ENCODE results near the gene VPS4B. TPM values are rescaled to one million over a fixed set of nuclear protein-coding genes. Genes with fewer than 3 reads are reported as not detected.

Gene VPS4B
- total RNA-seq, 6 donors from 2014 or later: 24.1 to 63.7 (median 37.9) TPM

DNA sequence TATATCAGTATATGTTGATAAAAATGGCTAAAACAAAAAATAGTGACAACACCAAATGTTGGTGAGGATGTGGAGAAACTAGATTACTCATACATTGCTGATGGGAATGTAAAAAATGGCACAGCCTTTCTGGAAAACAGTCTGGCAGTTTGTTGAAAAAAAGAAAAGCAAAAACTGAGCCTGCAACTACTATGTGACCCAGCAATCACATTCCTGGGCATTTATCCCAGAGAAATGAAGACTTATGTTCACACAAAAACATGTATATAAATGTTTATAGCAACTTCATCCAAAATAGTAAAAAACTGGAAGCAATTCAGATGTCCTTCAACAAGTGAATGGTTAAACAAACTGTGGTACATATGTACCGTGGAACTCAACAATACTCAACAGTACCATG lies 47.7 kb downstream of the VPS4B start:
- ATAC-seq (ENCODE audit: low FRiP score in 2 of 2) (no peak), DNase-seq (no peak)
- no peak for TF ChIP-seq POLR2AphosphoS5 (IDR thresholded peaks at IDR 0.05)
- no peak for TF ChIP-seq EP300 (IDR thresholded peaks at IDR 0.05)
- no peak for TF ChIP-seq CTCF (IDR thresholded peaks at IDR 0.05)
- TF ChIP-seq POLR2A (IDR thresholded peaks at IDR 0.05): no peak
- 32 to 50% methylated on average over 1 of the region's 1 CpG for WGBS, 2 donors
- Histone ChIP-seq H3K27me3 (no peaks in the 10 kb centered on the region), H3K27ac (no peak overlapping the region), H3K36me3 (no peaks in the 10 kb centered on the region), H3K4me1 (no peaks in the 10 kb centered on the region), H3K9me3 (no peaks in the 10 kb centered on the region), H3K4me3 (no peak overlapping the region)

DNA sequence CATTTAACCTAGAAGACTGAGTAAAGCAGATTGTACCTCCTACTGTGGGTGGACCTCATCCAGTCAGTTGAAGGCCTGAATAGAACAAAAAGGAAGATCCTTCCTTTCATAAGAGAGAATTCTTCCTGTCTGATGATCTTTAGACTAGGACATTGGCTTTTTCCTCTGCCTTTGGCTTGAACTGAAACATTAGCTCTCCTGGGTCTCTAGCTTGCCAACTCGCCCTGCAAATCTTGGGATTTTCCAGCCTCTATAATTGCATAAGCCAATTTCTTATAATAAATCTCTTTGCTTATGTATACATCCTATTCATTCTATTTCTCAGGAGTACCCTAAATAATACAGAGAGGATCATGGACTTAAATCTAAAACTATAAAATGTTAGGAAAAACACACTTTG lies 49.1 kb downstream of the VPS4B start:
- no peak for DNase-seq

DNA sequence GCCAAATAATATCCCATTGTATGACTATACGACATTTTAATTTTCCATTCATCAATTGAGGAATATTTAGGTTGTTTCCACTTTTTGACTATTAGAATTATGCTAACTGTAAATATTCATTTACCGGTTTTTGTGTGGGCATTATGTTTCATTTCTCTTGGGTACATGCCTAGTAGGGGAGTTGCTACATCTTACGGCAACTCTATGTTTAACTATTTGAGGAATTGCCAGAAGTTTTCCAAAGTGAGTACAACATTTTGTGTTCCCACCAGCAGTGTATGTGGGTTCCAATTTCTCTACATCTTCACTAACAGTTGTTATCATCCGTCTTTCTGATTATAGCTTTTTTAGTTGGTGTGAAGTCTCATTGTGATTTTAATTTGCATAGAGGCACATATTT lies 53.7 kb downstream of the VPS4B start:
- H3K36me3 ChIP-seq: no peaks in the 10 kb centered on the region
- no peak overlapping the region for H3K27ac ChIP-seq
- WGBS, 2 donors: 70 to 82% methylated on average over 4 of the region's 4 CpGs
- ATAC-seq (ENCODE audit: low FRiP score in 2 of 2) (no peak), DNase-seq (no peak)
- no peaks in the 10 kb centered on the region for H3K9me3 ChIP-seq
- H3K4me1 ChIP-seq: peaks cover 17 to 23% (median 18%) of the 10 kb centered on the region in 4 donors
- H3K4me3 ChIP-seq: peak overlapping the region in 1 of 4 donors; percentile 98
- no peaks in the 10 kb centered on the region for H3K27me3 ChIP-seq
- TF ChIP-seq CTCF (IDR thresholded peaks at IDR 0.05) (no peak), POLR2A (IDR thresholded peaks at IDR 0.05) (no peak), EP300 (IDR thresholded peaks at IDR 0.05) (no peak), POLR2AphosphoS5 (IDR thresholded peaks at IDR 0.05) (no peak)

More for the DNA sequence above, 49.1 kb downstream of the VPS4B start:
- no peak for TF ChIP-seq POLR2AphosphoS5 (IDR thresholded peaks at IDR 0.05)
- no peak for TF ChIP-seq CTCF (IDR thresholded peaks at IDR 0.05)
- TF ChIP-seq POLR2A (IDR thresholded peaks at IDR 0.05): no peak
- no peak for TF ChIP-seq EP300 (IDR thresholded peaks at IDR 0.05)
- ATAC-seq (ENCODE audit: low FRiP score in 2 of 2): no peak
- H3K4me1 ChIP-seq: peaks cover 2 to 5% (median 3%) of the 10 kb centered on the region in 4 donors
- H3K9me3 ChIP-seq: no peaks in the 10 kb centered on the region
- no peaks in the 10 kb centered on the region for H3K36me3 ChIP-seq
- no peak overlapping the region for H3K27ac ChIP-seq
- no peaks in the 10 kb centered on the region for H3K27me3 ChIP-seq
- 93 to 94% methylated on average over 1 of the region's 1 CpG for WGBS, 2 donors
- H3K4me3 ChIP-seq: no peak overlapping the region

DNA sequence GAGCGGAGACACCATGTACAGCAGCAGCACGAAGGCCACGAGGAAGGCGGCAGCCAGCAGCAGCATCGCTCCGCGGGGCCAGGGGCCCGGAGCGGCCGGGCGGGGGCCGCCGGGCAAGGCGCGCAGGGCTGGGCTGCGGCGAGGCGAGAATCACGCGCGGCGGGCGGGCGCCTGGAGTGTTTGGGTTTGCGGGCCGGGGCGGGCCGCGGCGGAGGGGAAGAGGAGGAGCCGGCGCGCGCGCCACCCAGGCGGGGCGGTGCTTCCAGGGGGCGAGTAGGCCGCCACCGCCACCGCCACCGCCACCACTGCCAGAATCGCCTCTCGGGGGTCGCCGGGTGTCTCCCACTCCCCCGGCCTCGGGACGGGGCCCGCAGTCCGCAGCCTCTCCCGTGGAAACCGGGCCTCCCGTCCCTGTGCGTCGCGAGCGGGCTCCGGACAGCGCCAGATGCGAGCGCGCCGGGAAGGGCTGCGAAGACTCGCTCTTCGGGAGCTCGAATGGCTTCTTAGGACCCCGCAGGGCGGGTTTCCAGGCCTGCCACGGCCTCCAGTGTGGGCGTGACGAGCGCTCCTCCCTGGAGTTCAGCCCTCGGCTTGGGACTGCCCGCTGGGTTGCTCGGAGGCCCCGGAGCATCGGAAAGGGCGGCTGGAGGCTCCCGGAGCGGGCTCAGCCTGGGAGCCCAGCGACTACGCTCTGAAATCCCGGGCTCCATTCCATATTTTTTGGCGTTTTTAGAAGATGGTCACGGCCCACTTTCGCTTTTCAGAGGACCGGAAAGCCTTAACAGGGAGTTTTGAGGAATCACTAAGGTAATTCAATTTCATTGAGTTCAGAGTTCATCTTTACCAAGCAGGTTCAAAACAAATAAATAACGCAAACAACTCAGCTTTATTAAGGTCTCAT lies 55.0 kb downstream of the VPS4B start, which contains the start of gene KDSR:
TSS of gene KDSR (minus strand) at position 154 of the 901 bp plus-strand sequence. CDS start at position 66, 88 bp downstream.
- TF ChIP-seq CTCF (IDR thresholded peaks at IDR 0.05) (peak in 2 of 6 experiments; percentile 1 to 7), POLR2AphosphoS5 (IDR thresholded peaks at IDR 0.05) (peak; percentile 75 to 82), POLR2A (IDR thresholded peaks at IDR 0.05) (peak; percentile 27 to 94 (median 84)), EP300 (IDR thresholded peaks at IDR 0.05) (no peak)
- peak; percentile 98 to 99 for ATAC-seq (ENCODE audit: low FRiP score in 2 of 2)
- peak; percentile 97 to 99 for DNase-seq
- WGBS, 2 donors: 0 to 1% methylated on average over 6 to 15 of the region's 90 CpGs
- Histone ChIP-seq H3K4me1 (peaks cover 17 to 23% (median 18%) of the 10 kb centered on the region in 4 donors), H3K36me3 (peaks cover 0 to 3% (median under 1%) of the 10 kb centered on the region in 4 donors), H3K27me3 (no peaks in the 10 kb centered on the region), H3K27ac (peak within 1 kb of the TSS; percentile 96 to 99 (median 98)), H3K9me3 (no peaks in the 10 kb centered on the region), H3K4me3 (peak within 1 kb of the TSS; percentile 77 to 99 (median 88))
